Stimulated activated CD4-positive, alpha-beta T cell treated with anti-CD3 and anti-CD28 coated beads, Interleukin-4, amount 100 ng/mL, for 48 hours (primary cell): ENCODE data around the gene C2CD4A.

ENCODE experiments used
- DNase-seq, 2 donors: peaks; one replicate each; pipeline ENCODE4 v3.0.0-alpha.2; 2020; ENCODE audit warnings: low read depth in 2 of 2

The C2CD4A gene

GRCh38 chr15:62103431-62103830 is 36.7 kb downstream of the C2CD4A start:
- DNase-seq: no peak

DNA sequence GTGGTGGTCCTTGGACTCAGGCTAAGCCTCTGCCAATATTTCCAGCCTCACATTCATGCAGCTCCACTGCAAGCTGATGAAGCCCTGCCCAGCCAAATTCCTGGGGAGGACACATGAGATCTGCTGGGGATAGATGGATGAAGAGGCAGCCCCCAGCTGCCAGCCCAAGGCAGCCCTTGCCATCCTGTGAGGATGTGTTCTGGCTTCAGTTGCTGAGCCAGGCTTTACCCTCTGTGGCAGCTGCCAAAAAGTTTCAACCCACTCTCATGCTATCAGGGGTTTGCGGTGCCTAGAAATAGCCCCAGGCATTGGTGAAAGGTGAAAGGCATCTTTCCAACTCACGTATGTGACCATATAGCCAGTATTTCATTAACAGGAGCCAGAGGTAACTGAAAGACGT is 37.6 kb downstream of the C2CD4A start:
- DNase-seq: no peak

DNA sequence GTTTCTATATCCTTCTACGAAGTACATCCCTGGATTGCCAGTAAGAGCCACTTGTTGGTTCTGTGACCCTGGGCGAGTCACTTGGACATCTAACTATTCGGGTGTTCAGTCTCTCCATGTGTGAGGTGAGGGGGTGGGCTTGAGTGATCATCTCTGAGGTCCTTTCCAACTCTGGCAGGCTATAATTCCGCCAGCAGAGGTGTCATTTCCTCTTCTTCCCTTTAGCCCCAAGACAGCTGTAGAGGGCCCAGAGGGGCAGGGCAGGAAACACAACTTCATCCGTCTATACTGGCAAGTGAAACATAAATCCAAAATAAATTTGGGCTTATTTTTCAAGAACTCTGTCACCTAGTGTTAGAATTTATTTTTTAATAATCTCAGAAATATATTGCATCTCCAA is 38.1 kb downstream of the C2CD4A start:
- no peak for DNase-seq

DNA sequence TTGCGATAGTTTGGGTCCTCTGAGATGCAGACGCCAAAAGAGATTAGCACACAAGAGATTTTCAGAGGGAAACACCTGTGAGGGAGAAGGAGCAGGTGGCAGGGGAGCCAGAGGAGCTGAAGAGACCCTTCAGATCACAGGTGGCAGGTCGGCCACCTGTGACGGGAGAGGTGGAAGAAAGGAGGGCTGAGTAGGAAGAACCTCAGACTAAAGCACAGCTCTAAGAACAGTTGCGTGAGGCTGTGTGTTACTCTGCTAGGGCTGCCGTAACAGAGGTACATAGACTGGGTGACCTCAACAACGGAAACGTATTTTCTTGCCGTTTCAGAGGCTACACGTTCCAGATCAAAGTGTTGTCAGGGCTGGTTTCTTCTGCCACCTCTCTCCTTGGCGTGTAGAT is 38.5 kb downstream of the C2CD4A start:
- no peak for DNase-seq

DNA sequence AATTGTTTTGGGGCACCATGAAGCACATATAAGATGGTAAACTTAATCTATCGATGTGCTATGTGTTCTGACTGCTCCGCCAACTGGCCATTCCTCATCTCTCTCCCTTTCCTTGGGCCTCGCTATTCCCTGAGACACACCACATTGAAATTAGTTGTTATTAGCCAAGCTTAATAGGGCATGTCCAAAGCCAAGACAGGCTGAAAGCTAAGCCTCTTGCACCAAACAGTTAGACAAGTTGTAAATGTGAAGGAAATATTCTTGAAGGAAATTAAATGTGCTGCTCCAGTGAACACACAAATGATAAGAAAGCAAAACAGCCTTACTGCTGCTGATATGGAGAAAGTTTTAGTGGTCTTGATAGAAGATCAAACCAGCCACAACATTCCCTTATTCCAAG is 39.3 kb downstream of the C2CD4A start:
- DNase-seq: no peak

GRCh38 chr15:62107571-62108121 is 40.9 kb downstream of the C2CD4A start:
- no peak for DNase-seq

- DNase-seq: no peak
Measured at GRCh38 chr15:62108411-62108810, 41.6 kb downstream of the C2CD4A start.

DNA sequence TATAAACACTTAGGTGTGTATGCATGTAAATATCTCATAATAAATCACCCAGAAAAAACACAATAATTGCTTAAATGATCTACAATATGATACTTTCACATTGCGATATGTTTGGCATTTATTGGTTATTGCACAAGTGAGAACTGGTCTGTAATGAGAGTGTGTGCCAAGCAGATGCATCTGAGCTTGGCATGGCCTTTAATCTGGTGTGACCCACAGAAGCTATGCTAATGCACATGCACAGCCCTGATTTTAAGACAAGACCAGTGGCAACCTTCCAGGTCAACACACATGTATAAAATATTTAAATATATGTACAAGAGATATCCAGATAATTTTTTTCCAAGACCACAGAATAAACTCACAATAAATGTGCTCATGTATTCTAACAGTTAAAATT is 42.7 kb downstream of the C2CD4A start:
- no peak for DNase-seq

DNA sequence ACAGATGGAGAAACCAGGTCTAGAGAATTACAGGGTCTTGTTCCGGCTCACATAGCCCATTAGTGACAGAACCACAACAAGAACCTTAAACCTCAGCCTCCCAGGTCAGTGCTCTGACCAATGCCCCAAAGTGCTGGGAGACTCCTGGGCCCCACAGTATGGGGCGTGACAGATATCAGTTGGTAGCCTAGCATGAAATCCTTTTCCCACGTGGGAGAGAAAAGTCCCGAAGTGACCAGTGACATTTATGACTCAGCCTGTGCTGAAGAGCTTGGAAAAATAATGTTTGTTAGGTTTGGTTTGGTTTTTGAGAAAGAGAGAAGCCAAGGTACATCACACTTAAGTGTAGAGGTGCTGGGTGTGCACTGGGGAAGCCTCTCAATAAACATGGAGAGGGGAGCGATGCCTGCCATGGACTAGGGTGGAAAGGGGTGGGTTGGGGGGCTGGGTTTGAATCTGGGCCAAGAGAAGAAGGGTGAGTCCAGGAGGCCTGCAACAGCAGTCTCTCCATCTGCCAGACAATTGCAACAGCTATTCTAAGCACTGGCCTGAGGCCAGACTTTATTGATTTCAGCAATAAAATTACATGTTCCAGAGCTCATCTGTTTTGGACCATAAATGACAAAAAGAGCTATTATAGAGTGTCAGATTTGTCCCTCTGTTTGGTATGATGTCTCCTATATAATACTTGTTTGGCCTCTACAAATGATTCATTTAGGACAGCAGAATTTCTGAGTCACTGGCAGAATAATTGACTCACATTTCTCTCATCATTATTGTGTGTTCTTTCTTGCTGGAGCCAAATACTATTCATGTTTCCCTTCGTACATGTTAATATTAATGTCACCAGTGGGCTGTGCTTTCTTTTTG is 43.4 kb downstream of the C2CD4A start:
- no peak for DNase-seq

GRCh38 chr15:62112081-62112480 is 45.3 kb downstream of the C2CD4A start:
- DNase-seq: no peak

GRCh38 chr15:62112616-62113593 is 46.1 kb downstream of the C2CD4A start:
- no peak for DNase-seq

DNA sequence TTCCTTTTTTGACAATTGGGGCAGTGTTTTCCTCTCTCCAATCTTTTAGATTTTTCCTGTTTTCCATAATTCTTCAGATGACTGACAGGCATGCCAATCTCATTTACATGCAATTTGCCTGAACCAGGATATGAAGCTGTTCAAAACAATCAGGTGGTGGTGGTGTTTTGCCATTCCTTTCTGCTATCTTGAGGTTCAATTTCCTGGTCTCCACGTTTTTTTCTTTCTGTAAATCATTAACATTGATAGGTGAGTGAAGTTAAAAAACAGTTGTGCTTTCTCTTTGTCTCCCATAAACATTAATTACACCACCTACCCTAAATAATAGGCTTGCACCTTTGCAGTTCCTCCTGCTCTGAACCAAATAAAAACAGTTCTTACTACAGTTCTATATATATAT is 49.1 kb downstream of the C2CD4A start:
- DNase-seq: no peak

DNA sequence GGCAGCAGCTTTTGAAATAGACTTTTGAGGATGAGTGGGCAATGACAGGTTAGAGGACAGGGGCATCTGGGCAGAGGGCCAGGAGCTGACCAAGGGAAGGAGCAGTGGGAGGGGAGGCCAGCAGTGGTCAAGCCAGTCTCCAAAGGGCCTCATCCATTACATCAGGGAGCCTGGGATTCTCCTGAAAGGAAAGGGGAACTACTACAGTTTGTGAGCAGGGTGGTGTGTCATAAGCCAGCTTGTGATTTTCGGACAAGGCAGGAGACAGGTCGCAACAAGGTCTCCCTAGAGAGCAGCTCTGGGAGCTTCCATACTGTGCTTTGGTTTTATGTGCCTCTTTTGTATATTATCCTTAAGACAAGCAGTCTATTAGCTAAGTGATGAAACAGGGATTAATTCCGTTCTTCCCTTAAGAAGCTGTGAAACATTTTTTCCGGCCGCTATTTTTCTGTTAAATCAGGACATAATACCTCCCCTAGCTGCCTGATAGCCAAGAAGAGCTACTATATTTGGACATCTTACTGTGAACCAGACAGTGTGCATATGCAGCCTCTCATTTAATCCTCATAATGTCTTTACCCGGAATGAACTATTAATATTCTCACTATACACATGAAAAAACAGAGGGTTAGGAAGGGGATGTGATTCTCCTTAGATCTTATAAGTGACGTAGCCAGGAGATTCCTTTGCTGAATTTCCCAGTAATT is 51.9 kb downstream of the C2CD4A start:
- DNase-seq: no peak

DNA sequence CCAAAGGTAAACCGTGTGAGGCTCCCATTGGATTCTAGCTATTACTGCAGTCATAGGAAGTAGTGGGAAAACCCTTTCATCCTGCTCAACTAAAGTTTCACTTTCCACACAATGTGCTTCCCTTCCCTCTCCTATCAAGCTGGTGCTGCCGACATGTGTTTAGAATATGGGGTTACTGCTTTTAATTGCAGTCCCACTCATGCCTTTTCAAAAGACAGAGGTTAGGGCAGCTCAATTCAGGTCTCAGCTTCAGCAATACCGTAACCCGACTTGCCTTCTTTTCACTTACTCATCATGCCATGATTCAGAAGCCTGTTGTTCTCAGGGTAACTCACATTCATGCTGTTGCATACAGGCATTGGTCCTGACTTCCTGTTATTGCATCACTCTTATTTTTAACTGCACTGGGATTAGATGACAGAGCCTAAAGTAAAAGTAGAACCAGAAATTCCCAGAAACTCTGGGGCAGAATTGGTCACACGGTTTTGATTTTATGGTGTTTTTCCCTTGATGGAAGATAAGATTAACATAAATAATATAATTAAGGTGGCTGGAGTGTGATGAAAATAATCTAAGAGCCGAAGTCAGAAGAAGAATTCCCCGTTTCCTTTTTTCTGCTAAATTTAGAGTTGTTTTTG is 52.6 kb downstream of the C2CD4A start:
- DNase-seq: peak in 1 of 2 donors; percentile 19

- DNase-seq: no peak
Measured at GRCh38 chr15:62119874-62120273, 53.1 kb downstream of the C2CD4A start.
